Activated CD8-positive, alpha-beta T cell treated with anti-CD3 and anti-CD28 coated beads for 36 hours (primary cell): ENCODE results near the gene NTMT1. TPM values are rescaled to one million over a fixed set of nuclear protein-coding genes. Genes with fewer than 3 reads are reported as not detected.

Source experiments
- ATAC-seq: fragments of 200-7000 bp; cut with Tn5 transposase; one replicate; pipeline ENCODE4 v1.10.0; 2021; ENCODE audit warnings: mild to moderate bottlenecking, moderate library complexity
- CTCF ChIA-PET: fragments of 350-600 bp; sonication (Branson Sonifier 250); formaldehyde crosslinking; loops from one replicate; lab custom pipeline; 2021; ENCODE audit warnings: antibody characterized with exemption; lab: Charles Lee
- POLR2A ChIA-PET: fragments of 350-600 bp; sonication (Branson Sonifier 250); formaldehyde crosslinking; loops from one replicate; lab custom pipeline; 2021; ENCODE audit warnings: antibody characterized with exemption; lab: Charles Lee
- DNase-seq: peaks from one replicate; pipeline ENCODE4 v3.0.0-alpha.2; 2020
- H3K27ac Mint-ChIP-seq: one replicate; pipeline ENCODE4 v1.8.0; 2021; ENCODE audit warnings: mild to moderate bottlenecking, mixed read lengths
- H3K27me3 Mint-ChIP-seq: one replicate; pipeline ENCODE4 v1.8.0; 2021; ENCODE audit warnings: mixed read lengths
- H3K36me3 Mint-ChIP-seq: one replicate; pipeline ENCODE4 v1.8.0; 2021; ENCODE audit warnings: low read depth, mixed read lengths
- H3K4me1 Mint-ChIP-seq: one replicate; pipeline ENCODE4 v1.8.0; 2021; ENCODE audit warnings: low read depth, mixed read lengths
- H3K4me3 Mint-ChIP-seq: one replicate; pipeline ENCODE4 v1.8.0; 2021; ENCODE audit warnings: mild to moderate bottlenecking, moderate library complexity, mixed read lengths
- H3K9me3 Mint-ChIP-seq: one replicate; pipeline ENCODE4 v1.8.0; 2021; ENCODE audit warnings: mixed read lengths
- CTCF ChIP-seq: fragments of 200-600 bp; IDR thresholded peaks from one replicate; pipeline ENCODE4 v1.8.0; 2022; ENCODE audit warnings: antibody characterized with exemption, mild to moderate bottlenecking
- intact Hi-C: fragments of 100-400 bp; cut with micrococcal nuclease; formaldehyde crosslinking; loops from one replicate; pipeline ENCODE4 v1.10.0; 2022
- total RNA-seq, 2 experiments: library from RNA; stranded (reverse); gene quantifications; one replicate each; pipeline ENCODE4 v1.2.3, GENCODE V29; 2021

NTMT1 gene
- total RNA-seq, 2 experiments from 2014 or later: 69.5 to 74.4 TPM

- no peak overlapping the region for H3K27ac Mint-ChIP-seq
- no peak for ATAC-seq
- no peaks in the 10 kb centered on the region for H3K4me1 Mint-ChIP-seq
- no peak for DNase-seq
- POLR2A ChIA-PET: no interaction called here
- no peak overlapping the region for H3K4me3 Mint-ChIP-seq
- no peak for TF ChIP-seq CTCF
- no peaks in the 10 kb centered on the region for H3K9me3 Mint-ChIP-seq
- intact Hi-C loops: loop anchor here (10.0 kb wide), 1 partner anchor 135 kb away; no protein-coding TSS in a partner anchor
- CTCF ChIA-PET: interaction anchor here (0.7 kb wide), 1 partner anchor 77 kb away, joined by 3 read pairs; no protein-coding TSS in a partner anchor
- no peaks in the 10 kb centered on the region for H3K36me3 Mint-ChIP-seq
- no peaks in the 10 kb centered on the region for H3K27me3 Mint-ChIP-seq
These were observed 24.0 kb downstream of the NTMT1 start for GRCh38 chr9:129649726-129650679.

- TF ChIP-seq CTCF: no peak
- no peaks in the 10 kb centered on the region for H3K27me3 Mint-ChIP-seq
- no peak for DNase-seq
- H3K4me3 Mint-ChIP-seq: no peak overlapping the region
- intact Hi-C loops: no loop called here
- H3K27ac Mint-ChIP-seq: no peak overlapping the region
- no peak for ATAC-seq
- ChIA-PET CTCF (no interaction called here), POLR2A (no interaction called here)
- no peaks in the 10 kb centered on the region for H3K36me3 Mint-ChIP-seq
- H3K4me1 Mint-ChIP-seq: no peaks in the 10 kb centered on the region
- H3K9me3 Mint-ChIP-seq: no peaks in the 10 kb centered on the region
These were observed 24.8 kb downstream of the NTMT1 start for GRCh38 chr9:129650680-129651235.

- ATAC-seq: no peak
- no peak for TF ChIP-seq CTCF
- CTCF ChIA-PET: interaction anchor here (1.3 kb wide), 1 partner anchor 73 kb away, joined by 4 read pairs; no protein-coding TSS in a partner anchor
- POLR2A ChIA-PET: no interaction called here
- H3K9me3 Mint-ChIP-seq: no peaks in the 10 kb centered on the region
- no peak for DNase-seq
- no peaks in the 10 kb centered on the region for H3K27me3 Mint-ChIP-seq
- no peaks in the 10 kb centered on the region for H3K36me3 Mint-ChIP-seq
- intact Hi-C loops: no loop called here
- H3K4me1 Mint-ChIP-seq: no peaks in the 10 kb centered on the region
- H3K27ac Mint-ChIP-seq: no peak overlapping the region
- no peak overlapping the region for H3K4me3 Mint-ChIP-seq
These were observed 28.0 kb downstream of the NTMT1 start for GRCh38 chr9:129653823-129654553.

- no peak for TF ChIP-seq CTCF
- DNase-seq (no peak), ATAC-seq (no peak)
- H3K9me3 Mint-ChIP-seq: no peaks in the 10 kb centered on the region
- no peak overlapping the region for H3K4me3 Mint-ChIP-seq
- H3K27ac Mint-ChIP-seq: no peak overlapping the region
- no peaks in the 10 kb centered on the region for H3K27me3 Mint-ChIP-seq
- H3K36me3 Mint-ChIP-seq: no peaks in the 10 kb centered on the region
- ChIA-PET CTCF (interaction anchor here (1.3 kb wide), 1 partner anchor 72 kb away, joined by 4 read pairs; no protein-coding TSS in a partner anchor), POLR2A (no interaction called here)
- intact Hi-C loops: no loop called here
- H3K4me1 Mint-ChIP-seq: no peaks in the 10 kb centered on the region
These were observed 28.6 kb downstream of the NTMT1 start for GRCh38 chr9:129654554-129655040.
